GM21619 (cell line): ENCODE results near the gene TEAD1.

Source experiments
- ATAC-seq: cut with Tn5 transposase; IDR thresholded peaks from one replicate; pipeline ENCODE4 v1.9.1; 2021; ENCODE audit not compliant: unreplicated experiment

Gene TEAD1

DNA sequence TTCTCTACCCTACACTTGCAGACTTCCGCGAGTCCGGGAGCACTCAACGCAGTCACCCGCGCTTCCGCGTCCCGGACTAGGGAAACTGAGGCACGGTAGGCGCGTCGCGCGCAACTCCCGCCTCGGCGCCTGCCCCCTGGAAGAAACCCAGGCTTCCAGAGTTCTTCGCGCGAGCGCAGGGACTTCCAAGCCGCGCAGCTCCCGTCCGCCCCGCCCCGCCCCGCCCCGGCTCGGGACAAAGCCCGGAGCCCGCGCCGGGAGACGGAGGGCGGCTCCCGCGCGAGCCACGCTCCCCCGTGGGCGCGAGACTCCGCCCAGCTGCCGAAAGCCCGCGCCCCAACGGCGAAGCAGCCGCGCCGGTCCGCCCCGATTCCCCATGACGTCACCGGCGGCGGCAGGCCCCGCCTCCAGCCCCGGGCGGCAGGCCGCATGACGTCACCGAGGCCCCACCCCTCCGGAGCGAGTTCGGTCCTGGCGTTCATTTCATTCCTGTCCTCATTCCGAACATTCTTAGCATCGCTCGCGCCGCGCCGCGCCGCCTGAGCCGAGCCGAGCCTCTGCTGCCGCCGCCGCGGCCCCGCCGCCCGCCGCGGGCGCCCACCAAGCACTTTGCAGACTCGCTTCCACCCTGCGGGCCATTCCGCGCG lies at the start of gene TEAD1:
Gene TEAD1, plus strand, starts transcription at position 498 of the 647 bp plus-strand sequence.
- ATAC-seq: peak; percentile 81

GRCh38 chr11:12624595-12624994 lies 49.6 kb upstream of the TEAD1 start:
- no peak for ATAC-seq

GRCh38 chr11:12625438-12626071 lies 48.7 kb upstream of the TEAD1 start:
- ATAC-seq: no peak

DNA sequence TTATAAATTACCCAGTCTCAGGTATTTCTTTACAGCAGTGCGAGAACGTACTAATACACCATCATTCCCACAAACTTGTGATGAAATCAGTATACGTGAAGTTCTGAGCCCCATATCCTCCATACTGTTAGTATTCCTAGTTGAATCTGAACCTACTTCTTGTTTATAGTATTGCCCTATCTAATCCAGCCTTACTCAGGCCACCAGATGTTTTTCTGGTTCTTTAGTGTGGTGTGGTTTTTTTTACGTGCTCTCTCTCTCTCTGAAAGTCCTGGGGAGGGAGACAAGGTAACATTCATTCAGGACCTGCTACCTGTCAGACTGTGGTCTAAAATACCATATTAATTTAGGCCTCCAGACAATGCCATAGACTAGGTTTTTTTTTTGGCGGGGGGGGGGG lies 47.6 kb upstream of the TEAD1 start:
- no peak for ATAC-seq

DNA sequence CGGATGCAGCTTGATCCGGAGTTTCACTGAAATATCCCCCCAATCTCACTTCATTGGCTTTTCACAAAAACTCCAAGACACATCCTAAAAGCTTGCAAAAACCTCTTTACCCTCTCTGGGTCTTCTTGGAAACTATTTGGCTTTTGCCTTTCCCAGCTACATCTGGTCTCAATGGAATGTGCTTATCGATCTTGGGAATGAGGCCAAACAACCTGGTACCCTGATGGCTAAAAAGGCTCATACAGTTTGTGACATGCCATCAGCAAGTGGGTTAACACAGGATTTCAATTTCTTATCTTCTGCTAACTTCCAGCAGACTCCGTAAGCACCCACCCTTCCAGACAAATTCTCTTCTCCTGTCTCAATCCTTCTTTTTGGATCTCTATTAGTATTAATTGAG lies 45.9 kb upstream of the TEAD1 start:
- no peak for ATAC-seq

DNA sequence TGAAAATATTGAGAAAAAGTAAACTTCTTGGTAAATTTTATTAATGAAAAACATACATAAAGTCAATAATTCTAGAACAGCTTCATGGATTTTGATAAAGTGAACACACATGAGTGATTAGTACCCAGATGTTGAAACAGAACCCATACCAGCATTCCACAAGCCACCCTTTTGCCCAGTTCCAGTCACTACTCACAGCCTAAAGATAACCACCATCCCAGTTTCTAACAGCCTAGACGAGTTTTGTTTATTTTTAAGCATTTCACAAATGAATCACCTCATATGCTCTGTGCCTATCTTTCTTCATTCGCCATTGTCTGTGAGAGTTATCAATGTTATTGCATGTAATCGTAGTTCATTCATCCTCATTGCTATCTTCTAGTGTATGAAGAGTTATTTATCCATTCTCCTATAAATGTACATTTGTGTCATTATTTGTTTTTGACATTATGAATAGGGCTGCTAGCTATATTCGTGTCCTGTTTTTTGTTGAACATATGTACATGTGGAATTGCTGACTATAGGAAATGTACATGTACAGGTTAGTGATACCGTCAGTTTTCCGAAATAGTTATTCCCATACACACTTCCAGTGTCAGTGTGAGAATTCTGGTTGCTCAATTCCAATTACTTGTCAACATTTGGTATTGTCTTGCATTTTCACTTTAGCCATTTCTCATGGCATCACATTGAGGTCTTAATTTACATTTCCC lies 44.5 kb upstream of the TEAD1 start:
- ATAC-seq: no peak

- ATAC-seq: no peak
These were observed 42.6 kb upstream of the TEAD1 start for GRCh38 chr11:12631651-12632050.

DNA sequence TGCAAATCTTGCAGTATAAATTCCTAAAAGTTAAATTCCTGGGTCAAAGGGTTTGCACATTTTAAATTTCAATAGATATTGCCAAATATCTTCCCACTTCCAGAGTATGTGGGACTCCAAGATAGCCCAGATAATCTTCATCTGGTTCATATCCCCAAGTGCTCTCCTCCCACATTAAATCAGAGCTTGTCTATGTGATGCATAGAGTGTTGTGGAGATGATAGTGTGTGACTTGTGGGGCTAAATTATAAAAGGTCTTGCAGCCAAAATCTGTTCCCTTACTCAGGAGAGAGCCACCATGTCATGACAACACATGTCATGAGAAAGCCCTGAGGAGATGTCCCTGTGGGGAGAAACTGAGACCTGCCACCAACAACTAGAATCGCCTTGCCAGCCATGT lies 39.9 kb upstream of the TEAD1 start:
- no peak for ATAC-seq

DNA sequence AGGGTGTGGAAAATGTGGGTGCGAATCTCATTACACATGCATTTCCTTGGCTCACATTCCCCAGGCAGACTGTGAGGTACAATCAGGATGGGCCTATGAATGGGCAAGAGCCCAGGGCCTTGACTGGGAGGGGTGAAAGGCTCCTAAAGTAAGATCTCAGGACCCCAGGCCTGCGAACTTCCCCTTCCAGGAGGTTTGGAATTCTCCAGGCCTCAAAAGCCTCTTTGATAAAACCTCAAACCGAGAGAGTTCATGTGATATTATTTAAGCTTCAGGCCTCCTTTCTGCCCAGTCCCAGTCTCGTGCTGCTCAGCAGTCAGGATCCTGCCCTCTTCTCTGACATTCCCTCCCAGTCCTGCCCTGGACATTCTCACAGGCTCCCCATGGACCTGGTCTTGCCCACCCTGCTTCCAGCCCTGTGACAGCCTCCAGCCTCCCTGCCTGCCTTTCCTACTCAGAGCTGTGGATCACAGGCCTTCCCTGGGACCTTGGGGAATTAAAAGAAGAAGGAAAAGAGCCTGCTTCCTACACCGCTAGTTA lies 37.3 kb upstream of the TEAD1 start:
- ATAC-seq: no peak

- no peak for ATAC-seq
These were observed 34.8 kb upstream of the TEAD1 start for GRCh38 chr11:12639388-12639787.

DNA sequence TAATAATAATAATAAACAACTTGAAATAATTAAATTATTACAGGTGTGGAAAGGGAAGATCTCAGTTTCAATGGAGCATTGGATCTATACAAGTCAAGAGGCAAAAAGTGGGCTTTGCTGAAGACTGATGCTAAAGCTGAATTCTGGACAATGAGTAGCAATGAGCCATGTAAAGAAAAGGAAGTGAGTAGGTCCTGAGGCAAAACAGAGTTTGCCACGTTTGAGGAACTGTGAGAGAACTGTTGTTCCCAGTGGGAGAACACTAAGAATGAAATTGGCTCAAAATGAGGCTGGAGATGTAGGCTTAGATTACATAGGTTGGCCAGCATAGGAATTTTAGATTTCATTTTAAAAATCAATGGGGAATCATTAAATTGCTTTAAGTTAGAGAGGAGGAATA lies 33.9 kb upstream of the TEAD1 start:
- no peak for ATAC-seq

GRCh38 chr11:12640926-12641849 lies 33.0 kb upstream of the TEAD1 start:
- ATAC-seq: no peak

GRCh38 chr11:12642040-12642439 lies 32.2 kb upstream of the TEAD1 start:
- ATAC-seq: no peak

DNA sequence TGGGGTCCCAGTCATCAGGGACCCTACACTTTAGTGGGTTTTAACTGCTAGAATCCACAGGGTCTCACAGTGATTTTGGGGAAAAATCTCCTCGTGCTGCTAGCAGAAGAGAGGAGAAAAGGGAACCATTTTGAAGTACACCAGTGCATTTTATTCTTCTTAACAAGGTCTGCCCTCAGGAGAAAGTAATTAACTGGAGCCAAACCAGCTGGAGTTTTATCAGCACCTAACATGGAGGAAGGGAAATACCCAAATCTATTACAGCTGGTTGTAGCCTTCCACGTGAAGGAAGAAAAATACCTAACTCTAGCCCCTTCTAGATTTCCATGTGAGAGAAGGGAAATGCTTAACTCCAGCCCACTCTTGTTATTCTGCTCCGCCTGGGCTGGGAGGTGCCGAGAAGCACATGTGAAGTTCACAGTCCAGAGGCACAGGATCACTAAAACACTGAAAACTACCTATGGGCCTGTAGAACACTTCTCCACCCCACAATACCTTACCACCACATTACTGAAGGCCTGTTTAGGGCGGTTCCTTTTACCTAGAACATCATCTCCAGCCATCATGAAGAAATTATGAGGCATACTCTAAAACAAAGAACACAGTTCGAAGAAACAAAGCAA lies 31.3 kb upstream of the TEAD1 start:
- no peak for ATAC-seq

GRCh38 chr11:12646478-12646877 lies 27.7 kb upstream of the TEAD1 start:
- no peak for ATAC-seq

DNA sequence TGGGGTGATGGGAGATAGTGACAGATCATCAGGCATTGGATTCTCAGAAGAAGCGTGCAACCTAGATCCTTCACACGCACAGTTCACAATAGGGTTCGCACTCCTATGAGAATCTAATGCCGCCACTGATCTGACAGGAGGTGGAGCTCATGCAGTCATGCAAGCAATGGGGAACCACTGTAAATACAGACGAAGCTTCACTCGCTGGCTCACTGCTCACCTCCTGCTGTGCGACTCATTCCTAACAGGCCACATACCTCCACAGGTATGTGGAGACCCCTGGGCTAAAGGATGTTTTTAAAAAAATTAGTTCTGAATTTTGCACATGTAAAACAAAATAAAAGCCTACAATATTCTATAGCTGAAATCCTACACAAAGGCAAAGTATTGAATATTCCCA lies 20.5 kb upstream of the TEAD1 start:
- no peak for ATAC-seq

DNA sequence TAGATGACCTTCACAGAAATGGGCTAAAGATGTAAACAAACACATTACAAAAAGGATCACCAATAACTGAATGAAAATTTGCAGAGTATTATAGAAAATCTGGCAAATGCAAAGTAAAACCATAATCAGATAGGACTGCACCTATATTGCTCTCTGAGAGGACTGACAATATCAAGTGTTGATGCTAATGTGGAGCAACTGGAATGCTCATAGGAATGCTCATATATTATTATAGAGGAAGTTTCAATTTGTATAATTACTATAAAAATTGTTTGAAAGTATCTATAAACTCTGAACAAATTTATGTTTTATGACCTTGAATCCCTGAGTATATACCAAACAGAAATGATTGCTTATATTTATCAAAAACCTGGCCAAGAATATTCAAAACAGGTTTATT lies 18.4 kb upstream of the TEAD1 start:
- ATAC-seq: no peak

DNA sequence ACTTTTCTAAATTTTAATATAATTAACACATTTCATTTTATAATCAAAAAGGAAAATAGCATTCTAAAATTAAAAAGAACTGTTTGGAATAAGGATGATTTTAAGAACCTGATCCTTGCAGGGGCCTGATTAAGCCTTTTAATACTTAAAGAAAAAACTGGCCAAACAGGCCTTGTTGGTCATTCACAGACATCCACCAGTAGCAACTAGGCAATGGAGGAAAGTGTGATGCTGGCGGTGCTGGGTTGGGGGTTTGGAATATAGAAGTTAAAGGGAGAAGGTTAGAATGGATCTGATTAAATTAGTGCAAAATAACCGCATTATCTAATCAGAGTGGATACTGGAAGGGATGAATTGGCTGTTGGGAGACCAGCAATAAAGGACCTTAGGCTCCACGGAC lies 16.9 kb upstream of the TEAD1 start:
- ATAC-seq: no peak

- ATAC-seq: no peak
These were observed 16.2 kb upstream of the TEAD1 start for GRCh38 chr11:12657981-12658380.

GRCh38 chr11:12662101-12662689 lies 12.0 kb upstream of the TEAD1 start:
- no peak for ATAC-seq
